Activated CD4-positive, alpha-beta T cell treated with anti-CD3 and anti-CD28 coated beads, Interleukin-10, Interleukin-2, amounts not matched to agents 100 ng/mL and 50 ng/mL, durations not matched to agents 16 hours and 8 hours (primary cell): Measurements from ENCODE around the gene CSN2.
"Not testable (repeated sequence)": the region's sequence is repeated elsewhere in the genome, so short reads cannot be mapped to it uniquely, and the experiment has no call there.

Experiments used
- DNase-seq: peaks from one replicate; pipeline ENCODE4 v3.0.0-alpha.2; 2020

The CSN2 gene

DNA sequence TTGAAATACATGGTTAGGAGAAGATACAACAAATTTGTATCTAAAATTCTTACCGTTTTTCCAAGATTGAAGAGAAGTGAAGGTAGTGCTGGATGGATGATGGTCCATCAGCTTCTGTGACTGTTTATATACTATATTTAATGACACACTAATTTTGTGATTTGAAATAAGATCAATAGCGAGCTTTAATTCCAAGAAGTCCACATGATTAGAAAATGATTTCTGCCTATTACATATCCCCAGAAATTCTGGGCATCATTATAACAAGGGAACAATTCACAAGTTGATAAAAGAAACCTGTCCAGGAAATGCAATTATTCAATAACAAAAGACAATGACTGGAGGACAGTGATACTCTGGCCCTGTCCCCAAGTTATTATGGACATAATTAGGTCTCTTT, at the start of gene CSN2:
Gene CSN2 (minus strand): TSS at position 101 of the 400 bp plus-strand sequence. CDS start 4,733 bp downstream, outside the sequence.
- no peak for DNase-seq

- no peak for DNase-seq
Measured at GRCh38 chr4:70008771-70009170, 43.2 kb upstream of the CSN2 start.

DNA sequence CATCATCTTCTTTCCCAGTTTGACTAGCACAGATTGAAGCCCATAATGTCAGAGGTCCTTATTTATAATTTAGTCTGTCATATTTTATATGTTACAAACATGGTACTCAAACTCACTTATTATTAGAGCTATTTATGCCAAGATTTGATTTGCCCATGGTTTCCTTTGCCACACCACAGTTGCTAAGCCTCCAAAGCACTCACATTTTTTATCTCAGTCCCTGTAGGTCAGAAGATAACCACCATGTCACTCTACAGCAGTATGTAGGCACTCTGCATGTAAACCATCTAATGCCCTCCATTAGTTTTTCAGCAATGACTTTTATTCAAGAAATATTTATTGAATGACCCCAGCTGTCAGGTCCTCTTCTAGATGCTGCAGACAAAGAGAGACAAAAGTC, 37.0 kb upstream of the CSN2 start:
- DNase-seq = no peak

- DNase-seq = no peak
Measured at GRCh38 chr4:70000711-70001110, 35.2 kb upstream of the CSN2 start.

- DNase-seq = peak; percentile 52
Measured at GRCh38 chr4:69999420-69999819, 33.9 kb upstream of the CSN2 start.

- no peak for DNase-seq
Measured at GRCh38 chr4:69995526-69996016, 30.0 kb upstream of the CSN2 start, which contains the start of gene STATH. Gene STATH, plus strand, starts transcription at chr4:69995966. Its CDS starts 2,472 bp downstream, at chr4:69998438.

GRCh38 chr4:69994782-69995181, 29.3 kb upstream of the CSN2 start:
- DNase-seq = no peak

DNA sequence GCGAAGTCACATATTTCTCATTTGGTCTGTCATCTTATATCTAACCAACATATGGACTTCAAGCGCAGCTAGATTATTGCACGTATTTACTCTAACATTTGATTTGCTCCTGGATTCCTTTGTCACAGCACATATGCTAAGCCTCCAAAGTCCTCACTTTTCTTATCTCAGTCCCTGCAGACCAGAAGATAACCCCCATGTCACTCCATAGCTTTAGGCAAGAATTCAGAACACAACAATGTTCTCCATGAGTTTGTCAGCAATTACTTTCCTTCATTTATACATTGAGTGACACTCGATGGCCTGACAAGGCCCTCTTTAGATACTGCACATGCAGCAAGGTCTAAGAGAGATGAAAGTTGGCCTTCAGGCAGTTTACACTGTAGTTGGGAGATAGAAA, 25.5 kb upstream of the CSN2 start:
- no peak for DNase-seq

- no peak for DNase-seq
Measured at GRCh38 chr4:69986663-69987062, 21.1 kb upstream of the CSN2 start.

- DNase-seq = peak; percentile 38
Measured at GRCh38 chr4:69984030-69984443, 18.5 kb upstream of the CSN2 start.

GRCh38 chr4:69977582-69977981, 12.1 kb upstream of the CSN2 start:
- no peak for DNase-seq

- DNase-seq = no peak
Measured at GRCh38 chr4:69974631-69975030, 9.1 kb upstream of the CSN2 start.

GRCh38 chr4:69970071-69970470, 4.5 kb upstream of the CSN2 start:
- DNase-seq = no peak

DNA sequence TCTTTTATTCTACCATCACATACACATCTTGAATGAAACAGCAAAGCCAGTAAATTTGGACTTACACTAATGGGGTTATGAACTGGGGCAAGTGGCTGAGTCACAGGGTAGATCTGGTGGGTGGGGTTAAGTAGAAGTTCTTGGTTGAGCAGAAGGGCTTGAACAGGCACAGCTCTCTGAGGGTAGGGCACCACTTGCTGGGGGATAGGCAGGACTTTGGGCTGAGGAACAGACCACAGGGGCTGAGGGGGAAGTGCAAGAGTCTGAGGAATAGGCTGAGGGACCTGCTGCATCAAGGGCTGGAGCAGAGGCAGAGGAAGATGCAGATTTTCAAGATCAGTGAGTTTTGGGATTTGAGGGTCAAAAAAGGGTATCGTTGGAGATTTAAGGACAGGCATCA, 8.3 kb downstream of the CSN2 start:
- no peak for DNase-seq

GRCh38 chr4:69951602-69952001, 13.9 kb downstream of the CSN2 start:
- DNase-seq = no peak

DNA sequence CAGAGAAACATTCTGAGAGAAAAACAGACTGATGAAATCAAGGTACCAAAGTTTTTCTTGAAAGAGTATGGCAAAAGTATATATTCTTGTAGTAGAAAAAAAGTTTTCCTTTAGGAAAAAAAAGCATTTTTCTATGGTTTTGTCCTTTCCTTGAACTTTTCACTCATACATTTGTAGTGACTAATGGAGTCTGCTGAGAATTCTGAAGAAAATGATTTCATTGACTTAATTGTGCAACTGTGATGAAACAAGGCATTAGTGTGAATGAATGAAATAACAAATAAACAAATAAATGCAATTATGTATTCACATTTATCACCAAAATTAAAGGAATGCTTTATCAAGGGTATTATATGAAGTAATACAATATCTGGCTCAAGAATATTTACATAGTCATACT, 29.0 kb downstream of the CSN2 start:
- no peak for DNase-seq

DNA sequence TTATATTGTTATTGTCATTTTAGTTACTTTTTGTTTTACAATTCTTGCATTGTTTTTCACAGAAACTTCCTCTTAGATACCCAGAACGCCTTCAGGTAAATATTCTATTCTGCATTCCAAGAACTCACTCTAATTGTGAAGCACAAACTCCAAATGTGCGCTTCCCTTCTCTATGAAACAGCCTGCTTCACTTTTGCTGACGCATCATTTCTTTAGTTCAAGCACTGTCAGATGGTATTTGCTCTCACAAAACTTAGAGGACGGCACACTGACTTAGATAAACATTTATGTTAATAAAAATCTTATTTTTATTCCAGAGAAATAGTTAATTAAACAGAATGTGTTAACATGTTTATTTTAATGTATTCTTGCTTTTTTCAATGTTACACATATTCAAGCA, 31.4 kb downstream of the CSN2 start:
- no peak for DNase-seq

GRCh38 chr4:69930768-69931167, 34.8 kb downstream of the CSN2 start, which contains the start of gene CSN1S1:
Gene CSN1S1, plus strand, starts transcription at chr4:69931068. Its CDS starts 1,488 bp downstream, at chr4:69932556.
- DNase-seq = no peak

- not testable (repeated sequence) for DNase-seq
Measured at GRCh38 chr4:69923782-69924410, 41.6 kb downstream of the CSN2 start.

- DNase-seq = no peak
Measured at GRCh38 chr4:69920874-69921273, 44.7 kb downstream of the CSN2 start.

DNA sequence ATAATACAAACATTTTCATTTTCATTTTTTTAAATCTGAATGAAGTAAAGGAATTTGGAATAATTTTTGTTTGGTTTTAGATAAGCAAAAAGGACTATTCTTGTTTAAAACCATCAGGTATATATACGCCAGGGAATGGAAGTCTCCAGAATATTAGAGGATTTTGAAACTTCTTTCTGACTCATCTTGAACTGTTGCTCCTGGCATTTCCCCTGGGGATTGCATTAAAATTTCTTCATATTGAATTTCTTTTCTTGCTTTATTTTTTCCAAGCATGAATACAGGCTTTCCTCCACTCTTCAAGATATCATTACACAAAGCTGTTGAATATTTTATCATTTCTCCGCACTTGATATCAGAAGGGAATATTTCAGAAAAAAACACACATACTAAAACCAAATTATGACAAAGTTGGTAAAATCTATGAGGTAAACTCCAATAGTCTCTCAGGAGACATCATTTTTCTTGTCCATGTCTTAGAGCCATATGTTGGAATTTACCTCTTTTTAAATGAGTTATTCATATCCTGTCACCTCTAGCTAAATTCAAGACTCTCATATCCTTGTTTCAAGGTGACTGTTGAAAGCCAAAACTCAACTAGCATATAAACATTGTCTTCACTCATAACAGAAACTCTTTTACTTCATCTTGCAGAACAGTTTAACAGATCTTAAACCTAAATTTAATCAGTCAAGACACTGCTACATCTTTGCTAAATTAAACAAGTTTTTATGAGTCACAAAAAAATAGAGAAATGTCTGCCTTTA, 55.3 kb downstream of the CSN2 start:
- peak; percentile 12 for DNase-seq

- no peak for DNase-seq
Measured at GRCh38 chr4:69909195-69909594, 56.3 kb downstream of the CSN2 start.

- DNase-seq = no peak
Measured at GRCh38 chr4:69907151-69907550, 58.4 kb downstream of the CSN2 start.
